Measurements from ENCODE around the gene GRK3. TPM values are rescaled to one million over a fixed set of nuclear protein-coding genes. Genes with fewer than 3 reads are reported as not detected.

Gene GRK3
- total RNA-seq, 1 donor from 2014 or later, result 26.0 TPM

GRCh38 chr22:25542720-25543402 lies 21.6 kb upstream of the GRK3 start:
- peaks cover 35% of the 10 kb centered on the region for H3K4me1 Mint-ChIP-seq (ENCODE audit: low read depth)
- no peaks in the 10 kb centered on the region for H3K27me3 Mint-ChIP-seq
- no peak overlapping the region for H3K4me3 Mint-ChIP-seq (ENCODE audit: low read depth)
- TF ChIP-seq, protein P1, sequence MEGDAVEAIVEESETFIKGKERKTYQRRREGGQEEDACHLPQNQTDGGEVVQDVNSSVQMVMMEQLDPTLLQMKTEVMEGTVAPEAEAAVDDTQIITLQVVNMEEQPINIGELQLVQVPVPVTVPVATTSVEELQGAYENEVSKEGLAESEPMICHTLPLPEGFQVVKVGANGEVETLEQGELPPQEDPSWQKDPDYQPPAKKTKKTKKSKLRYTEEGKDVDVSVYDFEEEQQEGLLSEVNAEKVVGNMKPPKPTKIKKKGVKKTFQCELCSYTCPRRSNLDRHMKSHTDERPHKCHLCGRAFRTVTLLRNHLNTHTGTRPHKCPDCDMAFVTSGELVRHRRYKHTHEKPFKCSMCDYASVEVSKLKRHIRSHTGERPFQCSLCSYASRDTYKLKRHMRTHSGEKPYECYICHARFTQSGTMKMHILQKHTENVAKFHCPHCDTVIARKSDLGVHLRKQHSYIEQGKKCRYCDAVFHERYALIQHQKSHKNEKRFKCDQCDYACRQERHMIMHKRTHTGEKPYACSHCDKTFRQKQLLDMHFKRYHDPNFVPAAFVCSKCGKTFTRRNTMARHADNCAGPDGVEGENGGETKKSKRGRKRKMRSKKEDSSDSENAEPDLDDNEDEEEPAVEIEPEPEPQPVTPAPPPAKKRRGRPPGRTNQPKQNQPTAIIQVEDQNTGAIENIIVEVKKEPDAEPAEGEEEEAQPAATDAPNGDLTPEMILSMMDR (IDR thresholded peaks at IDR 0.05; ENCODE audit: unreplicated experiment), result no peak
- H3K36me3 Mint-ChIP-seq (ENCODE audit: insufficient read depth), result no peaks in the 10 kb centered on the region
- DNase-seq (ENCODE audit: low spot score, unreplicated experiment), result no peak
- no peak overlapping the region for H3K27ac Mint-ChIP-seq
- peaks cover 4% of the 10 kb centered on the region for H3K9me3 Mint-ChIP-seq (ENCODE audit: low read depth)

DNA sequence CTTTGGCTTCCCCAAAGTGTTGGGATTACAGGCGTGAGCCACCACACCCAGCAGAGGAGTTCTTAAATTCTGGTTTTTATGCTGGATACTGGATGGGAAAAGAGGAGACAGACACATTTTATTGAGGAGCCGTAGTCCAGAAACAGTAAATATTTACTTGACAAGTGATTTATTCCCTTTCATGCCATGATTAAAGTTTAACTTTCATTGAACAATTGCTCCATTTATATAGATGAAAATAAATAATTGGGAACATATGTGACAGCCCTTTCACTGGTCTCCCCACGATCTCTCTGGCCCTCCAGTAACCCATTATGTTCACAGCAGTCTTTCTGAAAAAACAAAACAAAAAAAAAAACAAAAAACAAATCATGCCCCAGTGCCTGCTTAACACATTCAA lies 19.3 kb upstream of the GRK3 start:
- TF ChIP-seq, protein P1 (IDR thresholded peaks at IDR 0.05; ENCODE audit: unreplicated experiment), result no peak
- peak overlapping the region; percentile 34 for H3K27ac Mint-ChIP-seq
- no peak for DNase-seq (ENCODE audit: low spot score, unreplicated experiment)
- H3K4me3 Mint-ChIP-seq (ENCODE audit: low read depth), result peak overlapping the region; percentile 41
- no peaks in the 10 kb centered on the region for H3K27me3 Mint-ChIP-seq
- peaks cover 43% of the 10 kb centered on the region for H3K4me1 Mint-ChIP-seq (ENCODE audit: low read depth)
- H3K36me3 Mint-ChIP-seq (ENCODE audit: insufficient read depth), result no peaks in the 10 kb centered on the region
- H3K9me3 Mint-ChIP-seq (ENCODE audit: low read depth), result peaks cover 4% of the 10 kb centered on the region

DNA sequence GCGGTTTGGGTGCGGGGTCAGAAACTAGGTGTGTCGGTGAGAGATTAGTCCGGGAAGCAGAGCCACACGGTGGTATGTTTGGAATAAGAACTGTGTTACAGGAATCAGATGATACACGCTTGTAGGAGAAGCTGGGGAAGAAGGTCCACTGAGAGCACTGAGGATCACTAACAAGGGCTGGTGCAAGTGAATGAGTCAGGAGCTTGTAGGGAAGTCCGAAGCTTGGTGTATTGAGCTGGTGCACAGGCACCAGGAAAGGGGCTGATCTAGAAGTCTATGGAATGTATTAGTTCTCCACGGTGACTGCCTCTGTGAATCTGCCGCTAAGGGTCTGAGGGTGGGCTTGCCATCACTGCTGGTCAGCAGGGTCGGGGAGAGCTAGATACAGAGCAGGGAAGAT lies 18.8 kb upstream of the GRK3 start:
- TF ChIP-seq, protein P1 (IDR thresholded peaks at IDR 0.05; ENCODE audit: unreplicated experiment), result no peak
- Mint-ChIP-seq H3K36me3 (ENCODE audit: insufficient read depth) (no peaks in the 10 kb centered on the region), H3K27me3 (no peaks in the 10 kb centered on the region), H3K4me3 (ENCODE audit: low read depth) (peak overlapping the region; percentile 41), H3K4me1 (ENCODE audit: low read depth) (peaks cover 43% of the 10 kb centered on the region), H3K9me3 (ENCODE audit: low read depth) (peaks cover 4% of the 10 kb centered on the region), H3K27ac (peak overlapping the region; percentile 34)
- no peak for DNase-seq (ENCODE audit: low spot score, unreplicated experiment)

DNA sequence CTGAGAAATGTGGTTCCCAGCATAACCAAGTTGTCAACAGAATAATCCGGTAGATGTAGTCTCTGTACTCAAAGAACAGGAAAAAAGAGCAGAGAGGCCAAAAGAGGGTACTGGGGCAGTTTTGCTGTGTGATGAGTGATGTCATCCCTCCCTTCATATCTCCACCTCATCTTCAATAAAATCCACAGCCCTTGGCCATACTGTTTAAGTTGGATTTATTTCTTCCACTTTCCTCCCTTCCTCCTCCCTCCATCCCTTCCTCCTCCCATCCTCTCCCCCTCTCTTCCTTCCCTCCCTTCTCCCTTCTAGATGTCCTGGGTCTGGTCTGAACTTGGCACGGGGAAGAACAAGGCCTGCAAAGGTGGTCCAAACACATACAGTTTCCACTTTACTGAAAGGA lies 18.2 kb upstream of the GRK3 start:
- peaks cover 4% of the 10 kb centered on the region for H3K9me3 Mint-ChIP-seq (ENCODE audit: low read depth)
- DNase-seq (ENCODE audit: low spot score, unreplicated experiment), result no peak
- H3K4me3 Mint-ChIP-seq (ENCODE audit: low read depth), result no peak overlapping the region
- peaks cover 43% of the 10 kb centered on the region for H3K4me1 Mint-ChIP-seq (ENCODE audit: low read depth)
- no peaks in the 10 kb centered on the region for H3K36me3 Mint-ChIP-seq (ENCODE audit: insufficient read depth)
- H3K27me3 Mint-ChIP-seq, result no peaks in the 10 kb centered on the region
- TF ChIP-seq, protein P1 (IDR thresholded peaks at IDR 0.05; ENCODE audit: unreplicated experiment), result no peak
- no peak overlapping the region for H3K27ac Mint-ChIP-seq

- Mint-ChIP-seq H3K4me3 (ENCODE audit: low read depth) (no peak overlapping the region), H3K27me3 (no peaks in the 10 kb centered on the region), H3K4me1 (ENCODE audit: low read depth) (peaks cover 43% of the 10 kb centered on the region), H3K9me3 (ENCODE audit: low read depth) (peaks cover 4% of the 10 kb centered on the region), H3K36me3 (ENCODE audit: insufficient read depth) (no peaks in the 10 kb centered on the region), H3K27ac (no peak overlapping the region)
- TF ChIP-seq, protein P1 (IDR thresholded peaks at IDR 0.05; ENCODE audit: unreplicated experiment), result no peak
- no peak for DNase-seq (ENCODE audit: low spot score, unreplicated experiment)
Observed at GRCh38 chr22:25546751-25547150, 17.7 kb upstream of the GRK3 start.

All from progenitor cell of endocrine pancreas (in vitro differentiated cells).